DND-41 (cell line): ENCODE measurements around the gene LY6G6C.

Source experiments
- CTCF ChIP-seq: IDR thresholded peaks from 2 replicates; pipeline ENCODE4 v1.5.1; 2012; ENCODE audit warnings: borderline replicate concordance, low read length, moderate library complexity, mild to moderate bottlenecking; ENCODE audit not compliant: poor library complexity, severe bottlenecking; ENCODE audit errors: extremely low read depth
- EZH2 ChIP-seq: IDR thresholded peaks from 3 replicates; pipeline ENCODE4 v1.6.1; 2012; ENCODE audit warnings: borderline replicate concordance, low read depth, mild to moderate bottlenecking, moderate library complexity, low read length, inconsistent platforms; ENCODE audit not compliant: severe bottlenecking

DNA sequence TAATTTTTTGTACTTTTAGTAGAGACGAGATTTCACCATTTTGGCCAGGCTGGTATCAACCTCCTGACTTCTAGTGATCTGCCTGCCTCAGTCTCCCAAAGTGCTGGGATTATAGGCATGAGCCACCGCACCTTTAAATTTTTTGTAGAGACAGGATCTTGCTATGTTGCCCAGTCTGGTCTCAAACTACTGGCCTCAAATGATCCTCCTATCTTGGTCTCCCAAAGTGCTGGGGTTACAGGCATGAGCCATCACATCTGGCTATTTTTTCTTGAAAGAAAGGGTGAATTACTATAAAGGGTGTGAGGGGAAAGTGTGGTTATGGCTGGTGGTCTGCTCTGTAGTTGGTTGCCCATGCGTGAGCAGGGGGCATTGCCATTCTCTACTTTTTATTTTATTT is 13.3 kb downstream of the LY6G6C start:
- TF ChIP-seq CTCF (no peak), EZH2 (no peak)
